BJ (cell line): ENCODE results near the gene MTUS2. TPM values are rescaled to one million over a fixed set of nuclear protein-coding genes. Genes with fewer than 3 reads are reported as not detected.

Source experiments
- CTCF ChIA-PET: fragments of 350-600 bp; formaldehyde crosslinking; extraction: SDS; loops from one replicate; lab custom pipeline; 2021; ENCODE audit warnings: antibody characterized with exemption, inconsistent platforms; lab: Yijun Ruan, JAX
- POLR2A ChIA-PET: fragments of 300-600 bp; sonication (Branson Sonifier 250); formaldehyde crosslinking; extraction: SDS; loops from one replicate; lab custom pipeline; 2021; ENCODE audit warnings: antibody characterized with exemption; lab: Charles Lee
- DNase-seq: peaks from one replicate; pipeline ENCODE4 v3.0.0-alpha.2; 2011; ENCODE audit warnings: low read depth
- H3K27me3 ChIP-seq: 2 replicates; pipeline ENCODE4 v1.6.0; 2011; ENCODE audit warnings: low read length; ENCODE audit not compliant: control insufficient read depth, insufficient read depth
- H3K36me3 ChIP-seq: 2 replicates; pipeline ENCODE4 v1.5.1; 2011; ENCODE audit warnings: low read length; ENCODE audit not compliant: control insufficient read depth, insufficient read depth
- H3K4me3 ChIP-seq: 2 replicates; pipeline ENCODE4 v1.5.1; 2011; ENCODE audit warnings: low read depth, mild to moderate bottlenecking, control low read depth, low read length
- CTCF ChIP-seq: IDR thresholded peaks from 2 replicates; pipeline ENCODE4 v1.5.1; 2011; ENCODE audit warnings: low read depth, mild to moderate bottlenecking, control low read depth, inconsistent platforms, low read length, moderate library complexity; ENCODE audit not compliant: insufficient read depth
- polyA plus RNA-seq: library from polyadenylated mRNA; depleted of rRNA; stranded (reverse); fragments of >200 nt; gene quantifications from 2 replicates; pipeline ENCODE4 v1.2.3, GENCODE V29; 2011

The MTUS2 gene
- polyA plus RNA-seq, 1 experiment = 0.05 TPM

DNA sequence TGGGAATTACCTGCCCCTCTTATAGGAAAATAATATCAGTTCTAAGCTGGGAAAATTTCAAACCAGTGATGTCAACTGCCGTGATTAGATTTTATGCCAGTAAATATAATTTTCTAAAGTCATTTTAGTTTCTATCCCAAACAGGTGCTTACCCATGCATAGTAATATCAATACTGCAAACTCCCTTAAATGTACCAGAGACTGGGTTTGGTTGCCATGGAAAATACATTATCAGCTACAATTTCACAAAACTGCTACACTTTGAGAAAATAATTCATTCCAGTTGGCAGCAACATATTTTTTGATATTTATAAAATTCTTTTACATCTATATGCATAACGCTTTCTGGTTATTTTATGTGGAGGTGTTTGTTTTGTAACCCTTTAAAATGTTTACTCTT is 631.8 kb downstream of the MTUS2 start:
- no peak for TF ChIP-seq CTCF
- Histone ChIP-seq H3K27me3 (peaks cover 6% of the 10 kb centered on the region), H3K4me3 (no peak overlapping the region), H3K36me3 (no peaks in the 10 kb centered on the region)
- ChIA-PET POLR2A (no interaction called here), CTCF (interaction anchor here (1.4 to 1.9 kb wide), 2 partner anchors 20 to 22 kb away, joined by 5 to 7 read pairs; no protein-coding TSS in a partner anchor)
- DNase-seq = no peak

DNA sequence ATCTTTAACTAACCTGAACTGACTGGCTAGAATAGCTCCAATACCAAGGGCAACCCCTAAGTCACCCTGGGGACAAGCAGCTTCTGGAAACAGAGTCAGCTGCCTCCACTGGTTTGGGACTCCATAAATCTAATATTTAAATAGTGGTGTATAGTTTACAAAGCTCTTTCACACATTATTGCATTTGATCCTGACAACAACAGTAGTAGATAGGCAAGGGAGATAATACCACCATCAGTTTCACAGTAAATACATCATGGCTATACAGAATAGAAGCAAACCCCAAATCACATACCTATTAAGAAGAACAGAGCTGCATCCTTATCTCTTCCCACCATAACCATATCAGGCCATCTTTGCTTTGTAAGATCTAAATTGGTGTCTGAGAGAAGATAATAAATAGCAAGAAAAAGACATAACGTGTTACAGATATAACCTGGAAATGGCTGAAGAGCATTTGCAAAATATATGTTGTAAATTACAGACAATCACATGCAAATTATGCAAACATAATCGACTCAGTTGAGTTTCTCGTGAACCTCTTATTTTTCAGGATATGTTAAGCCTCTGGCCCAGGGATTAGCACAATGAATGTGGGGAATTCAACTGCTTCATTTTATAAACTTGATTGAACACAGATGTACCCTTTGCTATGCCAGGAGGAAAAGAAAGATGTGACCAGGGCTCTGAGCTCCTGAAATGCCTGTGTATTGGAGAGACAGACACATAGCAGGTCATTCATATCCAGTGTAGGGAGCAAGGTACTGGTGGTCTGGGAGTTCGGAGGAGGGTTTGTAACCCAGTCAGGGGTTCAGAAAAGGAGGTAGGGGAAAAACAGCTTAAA is 632.9 kb downstream of the MTUS2 start:
- Histone ChIP-seq H3K36me3 (no peaks in the 10 kb centered on the region), H3K27me3 (peaks cover 4% of the 10 kb centered on the region), H3K4me3 (no peak overlapping the region)
- POLR2A ChIA-PET = no interaction called here
- peak; percentile 8 for DNase-seq
- CTCF ChIA-PET = interaction anchor here (0.7 to 1.4 kb wide), 2 partner anchors 19 to 1505 kb away, joined by 3 to 5 read pairs; no protein-coding TSS in a partner anchor
- TF ChIP-seq CTCF = no peak

- no peak overlapping the region for H3K4me3 ChIP-seq
- CTCF ChIA-PET = interaction anchor here (0.9 to 1.4 kb wide), 3 partner anchors 18 to 50 kb away, joined by 3 to 5 read pairs (median 4); no protein-coding TSS in a partner anchor
- H3K36me3 ChIP-seq = no peaks in the 10 kb centered on the region
- no peak for DNase-seq
- H3K27me3 ChIP-seq = no peaks in the 10 kb centered on the region; the same call in 1 of the 2 replicates
- TF ChIP-seq CTCF = no peak
- POLR2A ChIA-PET = no interaction called here
Observed at GRCh38 chr13:29453617-29454011, 633.5 kb downstream of the MTUS2 start.

- H3K36me3 ChIP-seq = no peaks in the 10 kb centered on the region
- peak; percentile 43 for TF ChIP-seq CTCF
- ChIA-PET POLR2A (no interaction called here), CTCF (interaction anchor here (0.6 to 1.5 kb wide), 8 partner anchors 10 to 38 kb away, joined by 3 to 5 read pairs (median 4); no protein-coding TSS in a partner anchor)
- no peak overlapping the region for H3K4me3 ChIP-seq
- H3K27me3 ChIP-seq = no peaks in the 10 kb centered on the region; the same call in 1 of the 2 replicates
- peak; percentile 12 for DNase-seq
Observed at GRCh38 chr13:29454931-29455481, 634.9 kb downstream of the MTUS2 start.

- ChIA-PET POLR2A (no interaction called here), CTCF (no interaction called here)
- no peak for DNase-seq
Observed at GRCh38 chr13:29456419-29456818, 636.3 kb downstream of the MTUS2 start.

More at GRCh38 chr13:29456419-29456818, 636.3 kb downstream of the MTUS2 start:
- Histone ChIP-seq H3K36me3 (no peaks in the 10 kb centered on the region), H3K27me3 (peaks cover 4% of the 10 kb centered on the region), H3K4me3 (no peak overlapping the region)
- no peak for TF ChIP-seq CTCF
